Left renal pelvis (tissue), 4 donors: ENCODE data around the gene EPB41L3. TPM values are rescaled to one million over a fixed set of nuclear protein-coding genes. Genes with fewer than 3 reads are reported as not detected.
A peak's percentile ranks its signal among the peaks of the same experiment; 100 is the strongest.
"Not testable (repeated sequence)": the region's sequence is repeated elsewhere in the genome, so short reads cannot be mapped to it uniquely, and the experiment has no call there.

ENCODE experiments used
- DNase-seq, 4 donors: peaks; one replicate each; pipeline ENCODE4 v3.0.0-alpha.2; 2013; ENCODE audit warnings: low read depth in 4 of 4, low spot score in 3 of 4
- polyA plus RNA-seq, 4 donors: library from polyadenylated mRNA; unstranded; fragments of 120-200 nt; gene quantifications; one replicate each; pipeline ENCODE4 v1.2.1, GENCODE V29; 2013; ENCODE audit not compliant: insufficient read length in 4 of 4

Gene EPB41L3
- polyA plus RNA-seq, 4 donors = 42.0 to 59.6 (median 58.0) TPM

GRCh38 chr18:5534845-5535244 is 9.0 kb downstream of the EPB41L3 start:
- no peak for DNase-seq

- DNase-seq = no peak
Measured at GRCh38 chr18:5532066-5532465, 11.7 kb downstream of the EPB41L3 start.

- DNase-seq = no peak
Measured at GRCh38 chr18:5530629-5531178, 13.1 kb downstream of the EPB41L3 start.

DNA sequence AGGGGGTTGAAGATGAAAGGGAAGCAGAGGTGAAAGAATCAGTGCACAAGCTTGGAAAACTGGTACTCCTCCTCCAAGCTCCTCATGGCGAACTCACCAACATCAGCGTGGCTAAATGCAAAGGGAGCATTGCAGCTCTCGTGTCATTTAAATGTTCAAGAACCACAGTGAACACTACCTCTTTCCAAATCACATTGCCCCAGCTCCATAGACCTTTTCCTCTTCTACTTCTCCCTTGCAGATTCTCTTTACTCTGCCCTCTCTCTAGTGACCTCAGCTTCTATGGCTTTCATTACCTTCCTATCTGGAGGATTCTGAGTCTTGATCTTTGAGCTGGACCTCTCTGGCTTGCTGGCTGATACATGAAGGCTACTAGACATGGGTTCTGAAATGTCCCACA is 14.3 kb downstream of the EPB41L3 start:
- DNase-seq = no peak

GRCh38 chr18:5527603-5528002 is 16.2 kb downstream of the EPB41L3 start:
- peak in 1 of 4 donors; percentile 12 for DNase-seq

DNA sequence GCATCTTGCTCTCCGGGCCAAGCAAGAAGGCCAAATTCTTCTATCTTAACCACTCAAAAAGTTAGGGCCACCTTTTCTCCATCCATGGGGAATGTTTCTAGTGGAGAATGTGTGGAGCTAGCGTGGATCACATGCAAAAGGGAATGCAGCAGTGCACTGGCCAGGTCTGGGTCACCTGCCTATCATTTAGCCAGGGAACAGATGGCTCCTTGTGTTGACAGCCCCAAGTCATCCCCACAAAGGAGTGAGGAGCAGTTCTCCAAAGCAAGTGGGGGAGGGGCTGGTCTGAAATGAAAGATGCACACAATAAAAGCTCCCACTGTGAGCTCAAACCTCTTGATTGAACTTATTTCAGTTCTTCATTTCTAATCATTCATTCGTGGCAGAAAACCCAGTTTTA is 19.1 kb downstream of the EPB41L3 start:
- no peak for DNase-seq

GRCh38 chr18:5521000-5521399 is 22.8 kb downstream of the EPB41L3 start:
- no peak for DNase-seq

- no peak for DNase-seq
Measured at GRCh38 chr18:5520464-5520863, 23.3 kb downstream of the EPB41L3 start.

- no peak for DNase-seq
Measured at GRCh38 chr18:5519448-5520298, 24.1 kb downstream of the EPB41L3 start.

DNA sequence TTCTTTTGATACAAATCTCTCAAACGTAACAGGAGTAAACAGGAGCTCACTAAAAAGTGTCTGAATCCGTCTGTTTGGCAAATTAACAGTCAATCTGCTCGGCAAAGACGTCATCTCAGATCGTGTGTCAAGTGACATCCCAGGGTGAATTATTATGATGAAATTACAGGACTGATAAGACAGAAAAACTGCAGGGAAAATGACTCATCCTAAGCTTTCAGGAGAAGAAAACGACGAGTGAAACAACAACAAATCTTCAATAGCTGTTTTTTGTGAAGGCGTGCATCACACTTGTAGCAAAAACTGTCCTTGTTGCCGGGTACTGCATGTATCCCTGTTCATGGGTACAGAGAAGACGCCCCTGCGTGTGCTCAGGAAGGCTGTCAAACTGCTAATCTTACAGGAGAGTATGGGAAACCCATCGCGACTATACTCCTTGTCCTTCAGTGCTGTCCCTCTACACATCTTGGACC is 24.9 kb downstream of the EPB41L3 start:
- DNase-seq = no peak

DNA sequence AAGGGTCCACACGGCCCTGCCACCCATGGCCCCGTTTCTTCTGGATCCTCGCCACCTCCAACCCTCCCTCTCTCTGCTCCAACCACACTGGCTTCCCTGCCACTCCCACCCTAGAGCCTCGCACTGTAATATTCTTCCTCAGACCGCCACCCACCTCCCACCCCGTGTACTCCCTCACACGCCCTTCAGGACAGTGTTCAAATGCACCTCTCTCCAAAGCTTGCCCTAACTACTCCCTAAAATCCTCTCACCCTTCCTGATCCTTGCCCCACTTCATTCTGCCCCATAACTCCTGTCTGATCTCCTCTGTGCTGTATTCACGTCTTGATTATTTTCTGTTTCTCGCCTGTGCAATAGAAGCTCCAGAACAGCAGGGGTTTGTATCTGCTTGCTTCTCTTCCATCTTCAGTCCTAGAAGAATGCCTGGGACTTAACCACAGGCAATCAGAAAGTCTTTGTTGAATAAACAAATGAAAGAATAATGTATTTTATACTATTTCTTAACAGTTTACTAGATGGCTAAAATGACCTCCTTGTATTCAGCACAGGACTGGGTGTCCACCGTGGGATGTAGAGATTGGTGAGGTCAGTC is 25.5 kb downstream of the EPB41L3 start:
- no peak for DNase-seq

- DNase-seq = no peak
Measured at GRCh38 chr18:5516841-5517240, 27.0 kb downstream of the EPB41L3 start.

DNA sequence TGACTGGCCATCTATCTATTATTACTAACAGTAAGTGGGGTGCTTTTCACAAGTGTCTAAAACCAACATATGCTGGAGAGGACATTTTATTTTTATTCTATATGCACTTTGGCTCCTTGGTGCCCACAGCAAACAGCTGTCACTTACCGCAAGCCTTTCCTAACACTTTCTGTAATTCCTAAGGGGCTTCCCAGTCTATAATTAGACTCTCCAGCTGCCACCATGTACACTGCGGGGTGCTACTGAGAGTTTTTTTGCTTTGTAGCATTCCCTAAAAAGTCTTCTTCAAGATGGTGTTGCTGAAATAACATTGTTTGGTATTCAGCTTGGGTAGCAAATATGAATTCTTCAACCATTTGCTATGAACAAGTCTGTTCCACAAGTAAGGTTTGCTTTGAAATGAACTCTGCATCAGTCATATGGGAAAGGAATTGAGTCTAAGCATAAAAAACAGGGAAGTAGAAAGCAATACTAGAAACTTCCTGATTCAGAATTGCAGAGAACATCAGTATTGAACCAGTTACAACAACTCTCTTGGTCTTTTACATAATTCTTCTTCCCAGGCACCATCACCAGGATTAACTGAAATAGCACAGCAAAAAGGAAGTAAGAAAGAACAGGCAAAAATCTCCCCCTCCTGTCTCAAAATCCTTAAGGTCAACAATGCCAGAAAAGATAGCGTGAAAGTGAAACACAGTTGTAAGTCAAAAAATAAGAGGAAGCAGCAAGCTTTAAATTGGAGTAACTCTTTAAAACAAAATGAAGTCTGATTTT is 28.6 kb downstream of the EPB41L3 start:
- no peak for DNase-seq

DNA sequence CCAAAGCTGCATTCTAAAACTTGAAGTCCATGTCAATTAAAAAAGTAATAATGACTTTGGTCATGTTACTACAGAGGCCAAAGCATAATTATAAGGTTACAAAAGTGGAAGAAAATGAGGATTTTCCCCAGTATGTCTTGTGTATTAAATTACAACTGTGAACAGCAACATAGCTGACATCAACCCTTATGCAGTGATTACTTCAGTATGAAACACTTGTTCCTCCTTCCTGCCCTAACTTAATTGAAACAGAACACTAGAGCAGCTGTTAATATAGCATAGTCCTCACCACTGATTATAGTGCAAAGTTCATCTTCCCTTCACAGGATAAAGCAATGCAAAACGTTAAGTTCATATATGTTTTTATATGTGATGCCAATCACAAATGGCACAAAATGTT is 29.9 kb downstream of the EPB41L3 start:
- DNase-seq = no peak

GRCh38 chr18:5512176-5512575 is 31.6 kb downstream of the EPB41L3 start:
- DNase-seq = no peak

DNA sequence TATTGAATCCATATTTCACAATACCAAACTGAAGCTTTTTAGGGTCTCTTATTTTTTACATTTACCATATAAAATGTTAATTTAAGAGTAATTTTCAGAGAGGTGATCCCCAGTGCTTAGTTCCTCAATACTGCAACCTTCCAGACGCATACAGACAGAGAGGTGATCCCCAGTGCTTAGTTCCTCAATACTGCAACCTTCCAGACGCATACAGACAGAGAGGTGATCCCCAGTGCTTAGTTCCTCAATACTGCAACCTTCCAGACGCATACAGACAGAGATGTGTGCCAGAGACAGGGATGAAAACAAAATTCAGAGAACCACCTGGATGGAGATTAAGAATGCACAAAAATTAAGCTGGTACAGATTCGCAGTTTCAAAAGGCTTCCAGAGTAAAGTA is 32.3 kb downstream of the EPB41L3 start:
- DNase-seq = not testable (repeated sequence)

DNA sequence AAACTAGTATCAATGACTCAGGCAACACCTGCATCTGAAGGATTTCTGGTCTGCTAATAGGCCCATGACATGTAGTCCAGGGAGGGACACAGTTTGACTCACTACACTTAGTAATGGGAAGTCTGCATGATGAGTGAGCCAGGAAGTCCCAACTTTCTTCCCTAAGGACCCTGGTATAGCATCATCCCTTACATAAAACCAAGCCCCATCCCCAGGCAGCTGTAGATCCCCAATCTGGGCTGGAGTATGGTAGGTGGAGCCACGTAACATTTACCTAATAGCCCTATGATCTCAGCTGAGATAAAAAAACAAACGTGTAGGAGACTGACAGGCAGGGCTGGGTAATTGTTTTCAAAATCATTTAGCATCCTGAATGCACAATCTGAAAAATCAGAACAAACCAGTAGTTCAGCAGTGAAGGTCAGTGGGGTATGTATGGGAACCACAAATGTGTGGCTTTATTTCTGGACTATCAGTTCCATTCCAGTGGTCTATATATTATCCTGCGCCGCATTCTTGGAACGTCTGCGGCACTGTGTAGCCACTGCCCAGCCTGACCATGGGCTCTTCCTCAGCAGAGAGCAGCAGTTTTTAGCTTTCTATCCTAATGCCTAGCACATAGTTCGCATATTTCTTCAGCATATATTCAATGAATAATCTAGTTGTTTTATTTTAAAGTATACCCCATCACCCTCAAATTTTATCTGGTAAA is 33.5 kb downstream of the EPB41L3 start:
- DNase-seq = no peak

DNA sequence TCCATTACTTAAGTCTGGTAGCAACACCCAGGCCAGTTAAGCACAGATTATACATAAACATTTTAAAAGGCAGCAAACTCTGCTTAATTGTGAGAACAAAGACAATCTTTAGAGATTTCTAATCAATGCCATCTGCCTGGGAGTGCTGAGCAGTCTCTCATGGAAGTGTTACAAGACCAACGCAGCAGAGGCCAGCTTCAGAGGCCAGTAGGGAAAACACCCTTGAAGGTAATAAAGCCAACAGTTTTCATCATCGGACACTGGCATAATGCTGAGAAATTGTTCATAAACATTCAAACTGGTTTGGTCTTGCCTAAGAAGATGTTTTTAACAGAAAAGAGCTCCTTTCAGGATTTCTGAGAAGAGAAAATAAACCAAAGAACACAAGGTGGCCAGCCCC is 35.0 kb downstream of the EPB41L3 start:
- DNase-seq = no peak

DNA sequence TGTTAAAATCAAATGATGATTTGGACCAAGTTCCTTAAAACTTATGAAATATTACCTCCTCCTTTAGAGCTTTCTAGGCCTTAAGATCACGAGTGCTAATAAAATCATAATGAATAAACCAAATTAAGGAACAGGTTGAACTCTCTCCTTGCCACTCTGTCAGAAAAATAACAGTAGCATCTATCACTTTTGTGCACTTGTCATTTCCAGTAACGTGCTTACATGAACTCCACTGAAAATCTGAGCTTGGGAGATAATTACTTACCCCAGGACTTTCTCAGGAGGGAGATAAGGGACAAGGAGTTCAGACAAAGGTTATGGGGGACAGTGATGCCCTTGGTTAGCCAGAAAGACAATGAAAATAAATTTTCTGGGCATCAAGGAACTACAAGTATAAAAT is 36.0 kb downstream of the EPB41L3 start:
- DNase-seq = no peak

DNA sequence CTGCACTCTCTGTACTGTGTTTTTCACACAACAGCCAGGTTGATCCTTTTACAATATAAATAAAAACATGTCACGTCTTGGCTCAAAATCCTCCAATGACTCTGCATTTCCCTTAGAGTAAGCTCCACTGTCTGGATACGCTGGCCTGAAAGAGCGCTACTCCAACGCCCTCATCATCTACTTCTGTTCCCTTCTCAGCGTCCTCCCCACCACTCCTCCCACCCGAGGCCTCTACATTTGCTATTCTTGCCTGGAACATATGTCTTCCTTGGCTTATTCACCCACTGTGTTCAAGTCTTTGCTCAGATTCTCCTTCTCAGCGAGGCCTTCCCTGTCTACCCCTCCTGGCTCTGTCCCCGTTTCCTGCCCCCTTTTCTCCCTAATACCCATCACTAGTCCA is 37.6 kb downstream of the EPB41L3 start:
- DNase-seq = no peak
